Left renal cortex interstitium (tissue), 4 donors: ENCODE measurements around the gene L1CAM. TPM values are rescaled to one million over a fixed set of nuclear protein-coding genes. Genes with fewer than 3 reads are reported as not detected.
A peak's percentile ranks its signal among the peaks of the same experiment; 100 is the strongest.

Source experiments
- DNase-seq, 4 donors: peaks; one replicate each; pipeline ENCODE4 v3.0.0-alpha.2; 2013; ENCODE audit warnings: low read depth in 4 of 4, low spot score in 2 of 4, missing footprints in 1 of 4
- polyA plus RNA-seq, 4 donors: library from polyadenylated mRNA; unstranded; fragments of 120-200 nt; gene quantifications; one replicate each; pipeline ENCODE4 v1.2.1, GENCODE V29; 2013; ENCODE audit not compliant: insufficient read length in 4 of 4

L1CAM gene, protein sequence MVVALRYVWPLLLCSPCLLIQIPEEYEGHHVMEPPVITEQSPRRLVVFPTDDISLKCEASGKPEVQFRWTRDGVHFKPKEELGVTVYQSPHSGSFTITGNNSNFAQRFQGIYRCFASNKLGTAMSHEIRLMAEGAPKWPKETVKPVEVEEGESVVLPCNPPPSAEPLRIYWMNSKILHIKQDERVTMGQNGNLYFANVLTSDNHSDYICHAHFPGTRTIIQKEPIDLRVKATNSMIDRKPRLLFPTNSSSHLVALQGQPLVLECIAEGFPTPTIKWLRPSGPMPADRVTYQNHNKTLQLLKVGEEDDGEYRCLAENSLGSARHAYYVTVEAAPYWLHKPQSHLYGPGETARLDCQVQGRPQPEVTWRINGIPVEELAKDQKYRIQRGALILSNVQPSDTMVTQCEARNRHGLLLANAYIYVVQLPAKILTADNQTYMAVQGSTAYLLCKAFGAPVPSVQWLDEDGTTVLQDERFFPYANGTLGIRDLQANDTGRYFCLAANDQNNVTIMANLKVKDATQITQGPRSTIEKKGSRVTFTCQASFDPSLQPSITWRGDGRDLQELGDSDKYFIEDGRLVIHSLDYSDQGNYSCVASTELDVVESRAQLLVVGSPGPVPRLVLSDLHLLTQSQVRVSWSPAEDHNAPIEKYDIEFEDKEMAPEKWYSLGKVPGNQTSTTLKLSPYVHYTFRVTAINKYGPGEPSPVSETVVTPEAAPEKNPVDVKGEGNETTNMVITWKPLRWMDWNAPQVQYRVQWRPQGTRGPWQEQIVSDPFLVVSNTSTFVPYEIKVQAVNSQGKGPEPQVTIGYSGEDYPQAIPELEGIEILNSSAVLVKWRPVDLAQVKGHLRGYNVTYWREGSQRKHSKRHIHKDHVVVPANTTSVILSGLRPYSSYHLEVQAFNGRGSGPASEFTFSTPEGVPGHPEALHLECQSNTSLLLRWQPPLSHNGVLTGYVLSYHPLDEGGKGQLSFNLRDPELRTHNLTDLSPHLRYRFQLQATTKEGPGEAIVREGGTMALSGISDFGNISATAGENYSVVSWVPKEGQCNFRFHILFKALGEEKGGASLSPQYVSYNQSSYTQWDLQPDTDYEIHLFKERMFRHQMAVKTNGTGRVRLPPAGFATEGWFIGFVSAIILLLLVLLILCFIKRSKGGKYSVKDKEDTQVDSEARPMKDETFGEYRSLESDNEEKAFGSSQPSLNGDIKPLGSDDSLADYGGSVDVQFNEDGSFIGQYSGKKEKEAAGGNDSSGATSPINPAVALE
- 10 to 100 TPM; 44.5 to 68.5 (median 54.5) TPM for polyA plus RNA-seq

- DNase-seq = no peak
Measured at GRCh38 chrX:153885968-153886903, at the start of gene L1CAM. Gene L1CAM (minus strand): TSS chrX:153886173. CDS start chrX:153875836, 10,337 bp downstream.

DNA sequence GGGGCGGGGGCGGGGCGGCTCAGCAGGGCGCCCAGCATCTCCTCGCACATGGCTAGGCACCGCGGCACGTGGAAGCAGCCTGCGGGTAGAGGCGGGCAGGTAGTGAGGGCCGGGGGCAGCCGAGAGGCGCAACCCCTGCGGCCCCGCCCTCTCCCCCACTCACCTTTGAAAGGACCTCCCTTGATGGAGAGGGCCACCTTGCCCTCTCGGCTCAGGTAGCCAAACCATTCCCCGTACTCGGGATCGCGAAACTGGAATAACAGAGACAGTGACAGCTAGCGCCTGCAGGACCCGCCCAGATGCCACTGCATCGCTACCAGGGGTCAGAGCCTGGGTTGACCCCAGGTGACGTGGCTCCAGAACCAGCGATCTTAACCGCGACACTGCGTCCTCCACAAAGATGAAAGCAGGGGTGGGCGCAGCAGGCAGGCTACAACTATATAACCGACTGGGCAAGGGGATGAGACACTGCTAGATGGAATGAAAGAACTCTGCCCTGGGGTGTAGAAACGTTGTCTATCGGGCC is 49.4 kb upstream of the L1CAM start:
- DNase-seq = no peak

- DNase-seq = peak in 1 of 4 donors; percentile 55
Measured at GRCh38 chrX:153934762-153935325, 48.9 kb upstream of the L1CAM start, which contains the start of gene NAA10. Gene NAA10 (minus strand): TSS chrX:153935037. CDS start chrX:153934904, 133 bp downstream.

DNA sequence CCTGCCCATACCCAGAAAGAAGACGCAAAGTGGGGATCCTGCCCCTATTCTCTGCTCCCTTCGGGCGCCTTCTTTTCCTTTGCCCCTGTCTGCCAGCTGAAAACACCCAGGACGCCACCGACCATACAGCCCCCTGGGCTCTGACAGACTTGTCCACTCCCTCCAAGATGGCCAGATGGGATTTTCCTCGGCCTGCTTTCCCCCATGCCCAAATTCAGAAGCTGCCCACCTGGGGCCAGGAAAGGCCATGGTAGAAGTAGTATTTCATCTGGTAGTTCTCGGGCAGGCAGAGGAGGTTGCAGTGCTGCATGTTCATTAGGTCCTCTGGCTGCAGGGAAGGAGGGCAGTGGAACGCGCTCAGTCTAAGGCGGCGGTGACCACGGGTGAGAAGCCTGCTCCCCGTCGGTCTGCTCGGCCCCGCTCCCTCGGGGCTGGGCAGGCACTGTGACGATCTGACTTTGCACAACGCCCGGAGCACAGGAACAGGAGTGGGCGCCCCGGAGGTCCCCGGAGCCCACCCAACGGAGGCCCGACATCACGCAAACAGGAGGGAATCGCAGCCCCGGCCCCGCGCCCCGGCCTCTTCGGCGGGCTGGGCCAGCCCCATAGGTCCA is 48.3 kb upstream of the L1CAM start:
- no peak for DNase-seq

- DNase-seq = no peak
Measured at GRCh38 chrX:153933748-153934147, 47.8 kb upstream of the L1CAM start.

DNA sequence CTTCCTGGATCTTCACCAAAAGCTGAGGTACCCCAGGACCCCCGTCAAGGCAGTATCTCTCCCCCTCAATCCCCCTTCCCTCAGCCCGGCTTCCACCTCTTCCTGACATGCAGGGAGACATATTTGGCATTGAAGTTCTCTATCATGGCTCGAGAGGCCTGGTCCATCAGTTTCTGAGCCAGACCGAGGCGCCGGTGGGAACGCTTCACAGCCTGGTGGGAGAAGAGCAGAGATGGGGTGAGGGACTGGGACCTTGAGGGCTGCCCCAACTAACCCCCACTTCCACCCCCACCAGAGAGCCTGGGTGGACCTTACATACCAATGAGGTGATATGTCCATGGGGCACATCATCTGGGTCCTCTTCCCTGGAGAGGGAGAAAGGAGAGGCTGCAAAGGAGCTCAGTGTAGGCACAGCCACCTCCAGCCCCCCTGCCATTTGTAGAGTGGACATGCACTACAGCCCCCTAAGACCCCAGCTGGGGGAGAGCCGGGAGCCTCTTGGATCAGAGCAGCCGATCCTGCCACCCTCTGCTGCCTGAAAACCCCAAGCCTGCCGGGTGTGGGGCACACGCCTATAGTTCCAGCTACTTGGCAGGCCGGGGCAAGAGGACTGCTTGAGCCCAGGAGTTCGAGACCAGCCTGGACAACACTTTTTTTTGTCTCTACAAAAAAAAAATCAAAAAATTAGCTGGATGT is 46.4 kb upstream of the L1CAM start:
- DNase-seq = no peak

DNA sequence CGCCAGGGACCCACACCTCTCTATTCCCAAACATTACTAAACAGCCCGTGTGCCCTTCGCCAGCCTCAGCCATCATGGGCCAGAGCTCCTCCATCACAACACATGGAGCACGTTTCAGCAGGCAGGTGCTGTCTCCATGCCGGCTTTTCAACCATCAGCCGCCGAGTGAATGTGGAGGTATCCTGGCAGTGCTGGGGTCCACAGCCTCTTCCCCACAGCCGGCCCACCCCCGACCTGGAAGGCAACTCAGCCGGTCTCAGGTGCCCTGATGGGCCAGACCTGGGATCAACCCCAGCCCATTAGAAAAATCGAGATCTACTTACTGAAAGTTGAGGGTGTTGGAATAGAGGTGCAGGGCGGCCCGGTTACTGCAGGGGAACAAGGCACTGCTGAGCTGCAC is 45.8 kb upstream of the L1CAM start:
- no peak for DNase-seq

- DNase-seq = no peak
Measured at GRCh38 chrX:153931151-153931550, 45.2 kb upstream of the L1CAM start.

GRCh38 chrX:153930011-153930910 is 44.3 kb upstream of the L1CAM start:
- no peak for DNase-seq

GRCh38 chrX:153929576-153929975 is 43.6 kb upstream of the L1CAM start:
- DNase-seq = no peak

GRCh38 chrX:153928846-153929245 is 42.9 kb upstream of the L1CAM start:
- no peak for DNase-seq

- DNase-seq = peak in 3 of 4 donors; percentile 78 to 85 (median 82)
Measured at GRCh38 chrX:153927922-153928760, 42.2 kb upstream of the L1CAM start.

- DNase-seq = no peak
Measured at GRCh38 chrX:153927672-153927921, 41.6 kb upstream of the L1CAM start.

DNA sequence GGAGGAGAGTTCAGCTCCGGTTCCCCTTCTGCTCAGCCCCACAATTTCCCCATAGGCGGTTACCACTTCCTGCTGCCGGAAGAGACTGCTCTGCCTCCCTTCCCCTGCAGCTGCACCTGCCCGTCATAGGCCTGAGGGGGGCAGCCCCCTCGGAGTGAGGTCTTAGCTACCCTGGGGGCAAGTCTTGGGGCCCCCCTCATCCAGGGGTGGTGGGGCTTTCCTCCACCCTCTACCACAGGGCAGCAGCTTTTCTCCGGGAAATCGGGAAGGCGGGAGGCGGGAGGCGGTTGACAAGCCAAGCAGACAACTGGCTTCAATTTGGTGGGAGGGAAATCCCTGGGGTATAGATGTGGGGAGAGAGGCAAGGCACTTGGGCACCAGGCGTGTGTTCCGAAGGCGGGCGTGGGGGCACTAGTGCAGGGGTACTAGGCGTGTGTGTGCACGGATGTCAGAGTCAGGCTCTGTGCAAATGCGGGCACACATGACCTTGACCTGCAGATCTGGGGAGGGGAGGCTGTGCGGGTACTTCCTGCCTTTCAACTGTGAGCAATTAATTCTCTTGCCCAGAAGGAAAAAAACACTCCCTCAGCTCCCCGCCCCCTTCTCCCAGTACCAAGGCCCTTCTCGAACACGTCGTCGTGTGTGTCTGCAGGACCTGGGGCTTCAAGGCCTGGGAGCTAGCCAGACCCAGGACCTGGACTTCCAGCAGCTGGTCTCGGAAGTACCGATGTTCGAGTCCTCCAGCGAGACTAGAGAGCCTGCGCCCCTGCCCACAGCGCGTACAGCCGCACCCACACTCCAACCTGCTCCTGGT is 41.1 kb upstream of the L1CAM start:
- DNase-seq = no peak

DNA sequence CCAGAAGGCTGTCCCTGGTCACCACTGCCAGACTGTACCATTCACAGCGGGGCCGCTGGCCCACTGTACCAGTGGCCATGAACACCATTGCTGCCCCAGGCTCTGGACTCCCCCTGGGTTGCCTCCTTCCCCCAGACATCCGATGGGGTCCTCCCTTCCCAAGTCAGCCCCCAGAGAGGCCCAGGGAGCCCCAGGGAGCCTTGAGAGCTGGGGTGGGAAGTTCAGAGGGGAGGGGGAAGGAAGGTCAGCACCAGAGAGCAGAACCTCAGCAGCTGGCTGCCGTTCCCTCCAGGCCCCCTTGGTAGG is 40.5 kb upstream of the L1CAM start:
- no peak for DNase-seq
